Endothelial cell of umbilical vein (primary cell): Measurements from ENCODE around the gene ESYT3. TPM values are rescaled to one million over a fixed set of nuclear protein-coding genes. Genes with fewer than 3 reads are reported as not detected.

Experiments used
- Bru-seq: library from RNA; stranded (reverse); fragments of 400-500 nt; gene quantifications from one replicate; lab custom pipeline; 2021; lab: Mats Ljungman, UMichigan
- BruChase-seq, 2 experiments: library from RNA; stranded (reverse); fragments of 400-500 nt; gene quantifications; one replicate each; lab custom pipeline; 2021; lab: Mats Ljungman, UMichigan
- BruUV-seq: library from RNA; stranded (reverse); fragments of 400-500 nt; replicated peaks from 2 replicates; lab custom pipeline; 2021; lab: Mats Ljungman, UMichigan
- CTCF ChIA-PET: fragments of 300-600, 350-600 bp; sonication (Branson Sonifier 250); formaldehyde crosslinking; loops from one replicate; lab custom pipeline; 2021; ENCODE audit warnings: antibody characterized with exemption, inconsistent platforms; lab: Charles Lee
- POLR2A ChIA-PET: fragments of 300-600, 350-600 bp; sonication (Branson Sonifier 250); formaldehyde crosslinking; loops from one replicate; lab custom pipeline; 2021; ENCODE audit warnings: antibody characterized with exemption, inconsistent platforms; lab: Charles Lee
- DNase-seq: peaks from one replicate; pipeline ENCODE4 v3.0.0-alpha.2; 2011; ENCODE audit warnings: low read depth, low spot score
- FAIRE-seq: peaks from 2 replicates; lab custom pipeline; 2011; peaks lifted over from hg19 to GRCh38; lab: Jason Lieb, UNC
- H2AFZ ChIP-seq: 2 replicates; pipeline ENCODE4 v1.6.0; 2012; ENCODE audit warnings: low read depth, low read length, control low read depth, inconsistent platforms
- H3K27ac ChIP-seq: 2 replicates; pipeline ENCODE4 v1.5.1; 2011; ENCODE audit warnings: low read depth, mild to moderate bottlenecking, control low read depth, low read length, moderate library complexity; ENCODE audit not compliant: insufficient read depth
- H3K27me3 ChIP-seq, 2 experiments: 2 replicates each; pipeline versions ENCODE4 v1.6.0 to v1.6.1; 2011; ENCODE audit warnings: low read length in 2 of 2, mixed read lengths in 1 of 2; ENCODE audit not compliant: control insufficient read depth in 2 of 2, insufficient read depth in 2 of 2
- H3K36me3 ChIP-seq, 2 experiments: 2 replicates in 1 of 2; 3 replicates in 1 of 2; pipeline ENCODE4 v1.5.1; 2011; ENCODE audit warnings: low read length in 2 of 2, mild to moderate bottlenecking in 1 of 2, moderate library complexity in 1 of 2; ENCODE audit not compliant: control insufficient read depth in 2 of 2, insufficient read depth in 2 of 2; ENCODE audit errors: extremely low read depth in 1 of 2
- H3K4me1 ChIP-seq: 3 replicates; pipeline ENCODE4 v1.5.1; 2011; ENCODE audit warnings: mild to moderate bottlenecking, low read length; ENCODE audit not compliant: control insufficient read depth, insufficient read depth; ENCODE audit errors: extremely low read depth
- H3K4me2 ChIP-seq: 2 replicates; pipeline ENCODE4 v1.6.1; 2011; ENCODE audit warnings: low read length, control low read depth, mixed read lengths; ENCODE audit not compliant: insufficient read depth
- H3K4me3 ChIP-seq, 3 experiments: fragments of 200-600 bp in 1 of 3; sonication (generic), shearing (Covaris generic) in 1 of 3; replicated peaks in 1 of 3; 2 replicates each; pipeline ENCODE4 v1.5.1; 2011 to 2016; ENCODE audit warnings: control low read depth in 3 of 3, low read length in 3 of 3, mild to moderate bottlenecking in 2 of 3, inconsistent platforms in 1 of 3, low read depth in 1 of 3, moderate library complexity in 1 of 3; ENCODE audit not compliant: insufficient read depth in 1 of 3
- H3K79me2 ChIP-seq: 2 replicates; pipeline ENCODE4 v1.6.0; 2012; ENCODE audit warnings: low read length, inconsistent platforms; ENCODE audit not compliant: control insufficient read depth, insufficient read depth
- H3K9ac ChIP-seq: replicated peaks from 2 replicates; pipeline ENCODE3; 2011; ENCODE audit warnings: low read length, control low read depth; ENCODE audit not compliant: insufficient read depth; ENCODE audit errors: extremely low read depth
- H3K9me1 ChIP-seq: replicated peaks from 3 replicates; pipeline ENCODE4 v1.6.0; 2011; ENCODE audit warnings: mild to moderate bottlenecking, low read length; ENCODE audit not compliant: control insufficient read depth, insufficient read depth; ENCODE audit errors: extremely low read depth
- H3K9me3 ChIP-seq: replicated peaks from 2 replicates; pipeline ENCODE4 v1.5.1; 2012; ENCODE audit warnings: low read length, inconsistent platforms; ENCODE audit not compliant: control insufficient read depth, insufficient read depth
- H4K20me1 ChIP-seq: replicated peaks from 2 replicates; pipeline ENCODE3; 2011; ENCODE audit warnings: mild to moderate bottlenecking, low read length; ENCODE audit not compliant: control insufficient read depth, insufficient read depth; ENCODE audit errors: extremely low read depth
- CTCF ChIP-seq, 2 donors: IDR thresholded peaks; 1 replicate in 1 of 2; 2 replicates in 1 of 2; pipeline ENCODE4 v1.5.1; 2011; ENCODE audit warnings: low read length in 2 of 2, mild to moderate bottlenecking in 2 of 2, moderate library complexity in 2 of 2, control low read depth in 1 of 2, inconsistent platforms in 1 of 2, low read depth in 1 of 2; ENCODE audit not compliant: insufficient read depth in 1 of 2; ENCODE audit errors: extremely low read depth in 1 of 2
- EZH2 ChIP-seq: IDR thresholded peaks from 2 replicates; pipeline ENCODE4 v1.6.1; 2012; ENCODE audit warnings: borderline replicate concordance, low read depth, mild to moderate bottlenecking, moderate library complexity, low read length, inconsistent platforms; ENCODE audit not compliant: severe bottlenecking
- FOS ChIP-seq: IDR thresholded peaks from 2 replicates; pipeline ENCODE4 v1.6.1; 2011; ENCODE audit warnings: mild to moderate bottlenecking, low read length, moderate library complexity, borderline replicate concordance; ENCODE audit not compliant: insufficient read depth
- GATA2 ChIP-seq: IDR thresholded peaks from 2 replicates; pipeline ENCODE4 v1.7.0; 2011; ENCODE audit warnings: low read depth, mild to moderate bottlenecking, moderate library complexity, mixed read lengths, low read length; ENCODE audit not compliant: insufficient read length, insufficient read depth
- JUN ChIP-seq: IDR thresholded peaks from 2 replicates; pipeline ENCODE4 v1.6.1; 2011; ENCODE audit warnings: borderline replicate concordance, low read depth; ENCODE audit not compliant: insufficient read length, insufficient read depth
- MYC ChIP-seq: IDR thresholded peaks from one replicate; pipeline ENCODE4 v1.6.1; 2011; ENCODE audit warnings: mild to moderate bottlenecking, low read depth, low read length
- POLR2A ChIP-seq: IDR thresholded peaks from 2 replicates; pipeline ENCODE4 v1.6.1; 2012; ENCODE audit warnings: low read depth, mild to moderate bottlenecking, control low read depth, low read length
- POLR2AphosphoS5 ChIP-seq: IDR thresholded peaks from 2 replicates; pipeline ENCODE4 v1.6.1; 2012; ENCODE audit warnings: low read depth, mild to moderate bottlenecking, control low read depth, low read length, moderate library complexity; ENCODE audit not compliant: insufficient read depth
- dilution Hi-C: fragments of 300-500 bp; cut with MboI; formaldehyde crosslinking; loops from one replicate; pipeline ENCODE4 v1.15.0; 2019; ENCODE audit warnings: low sequenced_read_pairs; ENCODE audit not compliant: extremely low pct_ligation_motif_present
- intact Hi-C: fragments of 100-400 bp; cut with micrococcal nuclease; formaldehyde crosslinking; loops from one replicate; pipeline ENCODE4 v1.10.0; 2022
- long read RNA-seq: library from polyadenylated mRNA; stranded (forward); transcript quantifications from one replicate; pipeline ENCODE4 v2.0.0, GENCODE V29; 2021
- polyA minus RNA-seq, 3 experiments: library from RNA; depleted of rRNA, polyadenylated mRNA; stranded (reverse); fragments of >200 nt; gene quantifications; 1 replicate in 1 of 3; 2 replicates in 2 of 3; pipeline ENCODE4 v1.2.3, GENCODE V29; 2011
- polyA plus RNA-seq, 4 experiments: library from polyadenylated mRNA; depleted of rRNA in 3 of 4; stranded (reverse) in 3 of 4; unstranded in 1 of 4; fragments of >200 nt; gene quantifications; 2 replicates each; pipeline versions ENCODE4 v1.2.1 to v1.2.3, GENCODE V29; 2011 to 2012; ENCODE audit warnings: missing spikeins in 1 of 4
- total RNA-seq: library from RNA; stranded (reverse); gene quantifications from 2 replicates; pipeline ENCODE4 v1.2.3, GENCODE V29; 2021
- TF ChIP-seq, protein P1 (sequence below): IDR thresholded peaks from 2 replicates; pipeline ENCODE4 v1.6.1; 2011; ENCODE audit not compliant: insufficient read depth, insufficient read length

ESYT3 gene
- total RNA-seq = not detected in 2 replicates
- not detected in 2 replicates for polyA plus RNA-seq
- polyA plus RNA-seq (2011; cell fraction: cytosol; rRNA removed) = not detected in 2 replicates
- 0.14 TPM in 1 of 2 replicates, not detected in the other for polyA plus RNA-seq (2011; cell fraction: nucleus; rRNA removed)
- polyA plus RNA-seq (2012) = not detected in 2 replicates
- not detected in 2 replicates for polyA minus RNA-seq
- polyA minus RNA-seq (2011; cell fraction: cytosol; rRNA and poly(A)+ RNA removed) = 0.82 TPM
- 0.10 TPM in 1 of 2 replicates, not detected in the other for polyA minus RNA-seq (2011; cell fraction: nucleus; rRNA and poly(A)+ RNA removed)
- percentile 6 among the genes with signal in this experiment for Bru-seq, nascent RNA
- not detected for BruChase-seq, experiment 1, labeled RNA remaining after a 6-hour chase
- BruChase-seq, experiment 2, labeled RNA remaining after a 2-hour chase = percentile 5 among the genes with signal in this experiment
- long read RNA-seq, partial matches to known transcripts = 0 of 1 reads
- long read RNA-seq, other reads (novel, unspliced or antisense) = 1 of 1 reads

DNA sequence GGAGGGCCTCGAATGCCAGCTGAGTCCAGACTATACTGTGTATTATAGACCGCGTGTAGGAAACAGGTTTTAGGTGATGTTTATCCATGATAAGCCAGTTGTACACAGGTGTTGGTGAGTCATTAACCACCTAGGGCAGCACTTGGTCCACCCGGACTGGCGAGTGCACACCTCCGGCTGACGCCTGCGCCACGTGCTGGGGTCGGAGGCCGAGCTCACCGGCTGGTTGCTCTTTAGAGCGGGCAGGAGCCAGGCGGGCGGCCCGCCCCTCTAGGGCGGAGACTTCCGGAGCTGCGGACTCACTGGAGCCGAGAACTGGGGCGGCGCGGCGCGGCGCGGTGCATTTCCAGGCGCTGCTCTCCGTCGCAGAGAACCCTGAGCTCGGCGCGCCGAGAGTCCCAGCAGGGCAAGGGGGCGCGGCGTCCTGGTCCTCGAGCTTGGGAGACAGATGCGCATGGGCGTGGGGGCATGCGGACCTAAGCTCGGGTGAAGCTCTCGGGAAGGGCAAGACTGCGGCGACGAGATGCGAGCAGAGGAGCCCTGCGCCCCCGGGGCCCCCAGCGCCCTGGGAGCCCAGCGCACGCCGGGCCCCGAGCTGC, at the start of gene ESYT3:
TSS of gene ESYT3 (plus strand) at position 341 of the 599 bp plus-strand sequence. CDS start at position 524, 183 bp downstream.
- Histone ChIP-seq H4K20me1 (no peaks in the 10 kb centered on the region), H2AFZ (peak within 1 kb of the TSS; percentile 23), H3K4me2 (peak within 1 kb of the TSS; percentile 69), H3K27ac (no peak within 1 kb of the TSS), H3K9me1 (no peaks in the 10 kb centered on the region), H3K27me3 (peaks cover 39 to 41% of the 10 kb centered on the region in 2 experiments), H3K9ac (no peak within 1 kb of the TSS), H3K4me1 (peaks cover 16% of the 10 kb centered on the region), H3K79me2 (no peaks in the 10 kb centered on the region), H3K9me3 (no peaks in the 10 kb centered on the region), H3K4me3 (peak within 1 kb of the TSS; percentile 10 to 22 (median 16)), H3K36me3 (no peaks in the 10 kb centered on the region)
- peak; percentile 29 for DNase-seq
- TF ChIP-seq MYC (no peak), POLR2AphosphoS5 (no peak), POLR2A (no peak), GATA2 (no peak), JUN (no peak), FOS (no peak), EZH2 (no peak), CTCF (IDR thresholded peaks at IDR 0.05; ENCODE audit: extremely low read depth in 1 of 2, insufficient read depth in 1 of 2, low read depth in 1 of 2, low read length in 2 of 2) (no peak)
- TF ChIP-seq, protein P1, sequence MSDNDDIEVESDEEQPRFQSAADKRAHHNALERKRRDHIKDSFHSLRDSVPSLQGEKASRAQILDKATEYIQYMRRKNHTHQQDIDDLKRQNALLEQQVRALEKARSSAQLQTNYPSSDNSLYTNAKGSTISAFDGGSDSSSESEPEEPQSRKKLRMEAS = no peak
- BruUV-seq = no TSS peak
- intact Hi-C loops = no loop called here
- dilution Hi-C loops = no loop called here
- CTCF ChIA-PET = interaction anchor here (1.4 to 1.5 kb wide), 4 partner anchors 17 to 502 kb away, joined by 4 to 7 read pairs (median 6); no protein-coding TSS in a partner anchor
- POLR2A ChIA-PET = no interaction called here
- peak; percentile 59 for FAIRE-seq
